DMS53 treated with DMSO at 0.1 percent for 48 hours (cell line): ENCODE results near the gene ADAP1.

Experiments
- DNase-seq: peaks from one replicate; lab custom pipeline; 2025; ENCODE audit not compliant: unreplicated experiment; lab: John Stamatoyannopoulos, UW

ADAP1 gene

DNA sequence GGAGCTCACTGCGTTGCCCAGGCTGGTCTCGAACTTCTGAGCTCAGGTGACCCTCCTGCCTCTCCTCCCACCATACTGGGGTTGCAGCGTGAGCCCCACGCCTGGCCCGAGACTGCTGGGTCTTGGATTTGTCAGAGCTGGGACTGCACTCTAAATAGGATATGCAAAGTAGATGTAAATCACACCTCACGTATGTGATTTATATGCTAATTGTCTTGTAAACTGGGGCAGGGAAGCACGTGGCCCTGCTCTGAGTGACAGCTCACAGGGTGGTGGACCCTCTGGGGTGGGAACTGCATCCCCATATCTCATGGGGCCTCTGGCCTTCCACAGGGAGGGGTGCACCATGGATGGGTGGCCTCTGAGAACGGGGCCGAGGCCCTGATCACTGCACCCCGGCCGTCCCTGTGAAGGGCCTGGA is 44.0 kb downstream of the ADAP1 start:
- DNase-seq, result no peak

DNA sequence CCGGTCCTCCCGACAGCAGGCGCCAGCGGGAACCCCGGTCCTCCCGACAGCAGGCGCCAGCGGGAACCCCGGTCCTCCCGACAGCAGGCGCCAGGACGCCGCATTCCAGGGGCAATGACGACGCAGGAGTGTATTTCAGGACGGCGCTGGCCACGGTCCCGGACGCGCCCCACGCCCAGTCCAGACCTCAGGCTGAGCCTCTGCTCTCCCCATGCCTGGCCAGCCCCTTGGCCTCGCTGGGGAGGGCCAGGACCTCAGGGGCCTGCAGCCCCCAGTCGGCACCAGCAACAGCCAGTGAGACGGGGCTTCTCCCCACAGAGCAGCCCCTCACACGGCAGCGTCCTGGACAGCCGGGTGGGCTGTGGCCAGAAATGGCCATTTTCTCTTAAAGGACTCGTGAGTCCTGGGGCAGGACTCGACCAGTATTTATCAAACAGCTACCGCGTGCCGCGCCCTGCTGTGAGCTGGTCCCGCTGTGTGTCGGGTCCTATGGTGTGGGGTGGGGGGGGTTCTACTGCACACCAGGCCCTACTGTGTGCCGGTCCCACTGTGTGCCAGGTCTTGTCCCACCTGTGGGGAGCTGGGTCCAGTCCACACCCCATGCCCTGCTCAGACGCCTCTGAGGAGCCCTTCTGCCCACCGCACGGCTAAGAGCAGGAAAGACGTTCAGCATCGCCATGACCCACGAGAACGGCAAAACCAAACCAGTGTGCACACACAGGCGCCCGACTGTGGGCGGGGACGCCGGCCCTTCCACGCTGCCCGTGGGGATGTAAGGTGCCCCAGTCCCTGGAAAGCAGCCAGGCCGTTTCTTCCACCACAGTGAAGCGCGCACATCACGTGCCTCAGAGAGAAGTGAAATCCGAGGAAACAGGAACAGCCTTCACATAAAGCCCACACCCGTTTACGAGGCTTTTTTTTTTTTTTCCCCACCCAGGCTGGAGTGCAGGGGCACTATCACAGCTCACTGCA is 44.8 kb downstream of the ADAP1 start:
- DNase-seq, result no peak

DNA sequence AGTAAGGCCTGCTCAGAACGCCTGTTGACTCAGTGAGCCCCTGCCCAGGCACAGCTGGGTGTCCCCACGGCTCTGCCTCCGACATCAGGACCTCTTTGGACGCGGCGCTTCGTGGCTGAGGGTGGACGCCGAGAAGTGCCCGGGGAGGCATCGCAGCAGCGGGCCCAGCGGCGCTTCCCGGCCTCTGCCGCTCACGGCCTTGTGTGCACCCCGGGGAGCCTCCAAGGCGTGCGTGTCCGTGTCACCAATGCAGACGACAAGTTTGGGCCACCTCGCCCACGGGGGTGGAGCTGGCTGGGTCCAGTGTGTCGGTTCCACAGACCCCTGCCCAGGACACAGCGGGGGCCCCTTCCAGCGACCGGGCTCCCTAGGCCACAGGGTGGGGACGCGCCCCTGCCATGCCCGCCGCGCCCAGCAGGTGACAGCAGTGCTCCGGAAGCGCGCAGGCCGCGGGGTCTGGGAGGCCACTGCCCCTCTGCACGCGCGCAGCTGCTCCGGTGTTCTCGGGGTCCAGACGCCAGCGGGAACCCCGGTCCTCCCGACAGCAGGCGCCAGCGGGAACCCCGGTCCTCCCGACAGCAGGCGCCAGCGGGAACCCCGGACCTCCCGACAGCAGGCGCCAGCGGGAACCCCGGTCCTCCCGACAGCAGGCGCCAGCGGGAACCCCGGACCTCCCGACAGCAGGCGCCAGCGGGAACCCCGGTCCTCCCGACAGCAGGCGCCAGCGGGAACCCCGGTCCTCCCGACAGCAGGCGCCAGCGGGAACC is 45.7 kb downstream of the ADAP1 start:
- peak; percentile 7 for DNase-seq

DNA sequence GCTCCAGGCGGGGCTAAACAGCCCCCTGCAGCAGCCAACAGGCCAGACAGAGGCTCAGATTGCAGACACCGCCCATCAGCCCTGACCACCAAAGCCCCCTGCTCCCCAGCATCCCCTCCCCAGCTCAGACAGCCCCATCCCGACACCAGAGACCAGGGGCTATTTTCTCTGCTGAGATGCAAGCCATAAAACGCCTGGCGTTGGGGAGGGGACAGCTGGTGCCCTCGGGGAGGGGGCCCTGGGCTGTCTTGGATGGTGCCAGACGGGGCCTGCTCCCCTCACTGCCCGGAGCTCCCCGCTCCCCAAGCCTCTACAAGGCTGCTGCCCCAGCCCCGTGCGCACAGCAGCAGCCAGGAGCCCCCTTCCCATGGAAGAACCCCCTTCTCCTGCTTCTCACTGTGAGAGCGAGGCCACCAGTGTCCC is 46.3 kb downstream of the ADAP1 start:
- DNase-seq, result no peak

DNA sequence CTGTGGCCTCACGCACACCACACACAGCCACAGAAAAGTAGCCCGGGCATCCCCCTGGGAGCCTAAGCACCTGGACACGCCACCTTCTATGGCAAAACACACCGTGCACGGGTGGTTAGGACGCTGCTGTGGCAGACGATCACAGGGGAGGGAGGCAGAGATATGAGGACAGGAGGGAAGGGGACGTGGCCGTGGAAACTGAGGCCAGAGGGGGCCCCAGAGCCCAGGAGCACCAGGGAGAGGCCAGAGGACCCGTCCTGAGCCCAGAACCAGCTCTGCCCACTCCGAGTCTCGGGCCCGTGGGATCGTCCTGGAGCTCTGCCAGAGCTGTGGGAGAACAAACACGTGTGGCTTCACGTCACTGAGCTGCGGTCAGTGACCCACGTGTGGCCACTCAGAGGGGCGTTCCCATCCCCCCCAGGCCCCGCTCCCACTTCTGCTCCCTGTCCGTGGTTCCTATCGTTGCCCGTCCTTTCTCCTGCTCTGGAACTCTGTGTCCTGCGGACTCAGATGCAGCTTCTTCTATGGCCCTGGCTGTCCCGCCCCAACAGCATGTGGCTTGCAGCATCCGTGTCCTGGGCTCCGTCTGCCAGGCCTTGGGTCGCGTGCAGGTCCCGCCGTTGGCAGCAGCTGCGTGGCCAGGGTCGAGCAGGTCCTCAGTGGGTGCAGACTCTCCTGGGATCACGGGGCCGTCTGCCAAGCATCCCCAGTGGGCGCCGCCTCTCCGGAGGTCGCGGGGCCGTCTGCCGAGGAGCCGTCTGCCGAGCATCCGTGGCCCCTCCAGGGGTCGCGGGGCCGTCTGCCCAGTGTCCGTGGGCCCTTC is 47.1 kb downstream of the ADAP1 start:
- DNase-seq, result no peak

DNA sequence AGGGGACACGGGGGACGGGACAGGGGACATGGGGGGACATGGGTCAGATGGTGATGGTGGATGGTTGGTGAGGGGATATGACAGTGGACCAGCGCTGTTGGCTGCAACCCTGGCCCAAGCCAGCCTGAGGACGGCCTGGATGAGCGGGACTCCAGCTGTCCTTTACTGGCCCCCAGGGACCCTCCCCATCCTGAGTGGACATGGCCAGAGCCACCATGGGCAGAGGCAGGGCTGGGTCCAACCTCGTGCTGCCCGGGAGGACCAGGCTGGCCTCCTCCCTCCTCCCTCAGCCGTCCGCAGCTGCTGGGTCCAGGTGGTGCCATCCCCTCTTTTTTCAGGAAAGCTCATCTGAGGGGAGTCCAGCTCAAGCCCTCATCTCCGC is 47.7 kb downstream of the ADAP1 start:
- no peak for DNase-seq

DNA sequence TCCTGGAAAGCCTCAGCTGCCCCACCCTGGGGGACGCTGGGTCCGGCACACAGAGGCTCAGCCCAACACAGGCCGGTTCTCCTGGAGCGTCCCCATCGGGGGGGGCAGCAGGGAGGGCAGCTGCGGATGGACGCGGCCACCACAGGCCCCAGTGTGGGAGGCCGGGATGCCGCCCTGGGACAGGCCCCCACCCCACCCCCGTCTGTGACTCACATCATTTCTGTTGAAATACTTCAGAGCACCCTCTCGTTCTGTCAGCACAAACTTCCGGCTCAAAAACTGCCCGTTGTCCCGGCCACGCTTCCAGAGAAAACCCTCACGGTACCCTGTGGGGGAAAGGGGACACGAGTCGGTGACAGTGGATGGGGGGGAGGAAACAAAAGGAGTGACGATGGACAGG is 49.6 kb downstream of the ADAP1 start:
- no peak for DNase-seq

DNA sequence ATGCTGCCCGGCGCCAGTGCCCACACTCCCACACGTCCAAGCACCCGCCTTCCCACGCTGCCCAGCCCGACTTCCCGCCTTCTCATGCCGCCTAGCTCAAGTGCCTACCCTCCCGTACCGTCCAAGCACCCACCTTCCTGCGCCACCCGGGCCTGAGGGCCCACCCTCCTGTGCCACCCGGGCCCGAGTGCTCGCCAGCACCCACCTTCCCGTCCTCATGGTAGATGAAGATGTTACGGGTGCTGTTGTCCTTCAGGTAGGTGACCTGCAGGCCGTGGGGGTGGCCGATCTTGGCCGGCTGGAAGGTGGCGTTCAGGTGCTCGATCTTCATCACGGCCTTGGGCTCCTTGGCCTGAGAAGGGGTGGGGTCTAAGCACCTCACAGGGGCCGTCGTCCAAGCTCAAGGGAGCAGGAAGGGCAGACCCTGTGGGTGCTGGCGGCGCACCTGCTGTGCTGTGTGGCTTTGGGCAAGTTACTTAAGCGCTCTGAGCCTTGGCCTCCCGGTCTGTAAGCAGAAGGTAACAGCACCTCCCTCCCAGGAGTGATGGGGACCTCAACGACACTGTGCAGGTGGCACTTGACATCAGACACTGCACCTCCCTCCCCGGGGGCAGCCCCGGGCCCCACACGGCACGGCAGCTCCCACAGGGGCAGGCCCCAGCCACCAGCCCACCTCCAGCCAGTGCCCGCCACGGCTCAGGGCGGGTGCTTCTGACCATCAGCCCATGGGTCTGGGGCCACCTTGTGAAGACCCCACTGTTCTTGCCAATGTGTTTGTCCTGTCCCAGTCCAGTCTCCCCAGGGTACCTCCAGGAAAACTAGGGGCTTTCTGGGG is 50.3 kb downstream of the ADAP1 start:
- DNase-seq, result no peak

DNA sequence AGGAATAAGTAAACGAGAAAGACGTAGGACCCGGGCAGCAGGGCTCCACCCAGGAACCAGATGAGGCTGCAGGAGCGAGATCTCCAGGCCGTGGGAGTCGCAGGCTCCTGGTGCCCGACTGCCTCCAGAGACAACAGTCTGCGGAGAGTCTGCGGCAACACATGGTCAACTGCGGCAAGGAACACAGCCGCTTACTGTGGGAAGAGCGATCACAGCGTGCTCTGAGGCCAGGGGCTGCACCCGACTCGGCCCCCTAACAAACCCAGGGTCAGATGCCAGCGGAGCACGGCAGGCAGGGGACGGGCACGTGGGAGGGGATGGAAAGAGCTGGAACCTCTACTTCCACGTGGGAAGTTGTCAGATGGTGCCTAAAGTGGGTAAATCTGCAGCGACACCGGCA is 51.5 kb downstream of the ADAP1 start:
- DNase-seq, result no peak

DNA sequence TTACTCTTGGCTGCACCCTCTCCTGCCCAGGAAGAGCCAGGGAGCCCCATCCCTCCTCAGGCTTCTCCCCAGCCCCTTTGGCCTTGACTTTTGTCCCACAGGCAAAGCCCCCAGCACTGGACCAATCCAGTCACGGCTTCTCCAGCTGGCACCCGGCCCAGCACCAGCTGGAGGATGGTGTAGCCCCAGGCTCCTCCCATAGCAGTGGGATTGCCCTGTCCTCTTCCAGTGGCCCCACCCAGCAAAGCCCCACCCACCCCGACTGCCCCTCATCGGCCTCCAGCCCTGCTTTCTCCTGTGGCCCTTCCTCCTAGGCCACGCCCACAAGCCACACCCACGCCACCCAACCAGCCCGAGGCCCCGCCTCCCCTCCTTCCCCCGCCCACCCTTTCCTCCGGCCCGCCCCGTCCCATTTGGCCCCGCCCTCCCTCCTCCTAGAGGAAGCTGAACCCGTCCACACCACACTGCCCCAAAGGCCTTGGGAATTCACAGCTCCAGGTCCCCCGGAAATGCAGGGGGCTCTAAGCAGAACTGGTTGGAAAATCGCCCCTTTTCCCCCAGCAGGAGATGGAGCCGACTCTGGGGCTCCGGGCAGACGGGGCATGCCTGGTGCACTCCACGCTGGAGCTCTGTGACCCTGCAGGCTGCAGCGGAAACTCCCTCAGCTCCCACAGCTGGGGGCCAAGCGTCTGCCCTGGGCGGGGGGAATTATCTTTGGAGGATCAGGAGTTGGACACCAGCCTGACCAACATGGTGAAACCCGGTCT is 52.9 kb downstream of the ADAP1 start:
- no peak for DNase-seq

DNA sequence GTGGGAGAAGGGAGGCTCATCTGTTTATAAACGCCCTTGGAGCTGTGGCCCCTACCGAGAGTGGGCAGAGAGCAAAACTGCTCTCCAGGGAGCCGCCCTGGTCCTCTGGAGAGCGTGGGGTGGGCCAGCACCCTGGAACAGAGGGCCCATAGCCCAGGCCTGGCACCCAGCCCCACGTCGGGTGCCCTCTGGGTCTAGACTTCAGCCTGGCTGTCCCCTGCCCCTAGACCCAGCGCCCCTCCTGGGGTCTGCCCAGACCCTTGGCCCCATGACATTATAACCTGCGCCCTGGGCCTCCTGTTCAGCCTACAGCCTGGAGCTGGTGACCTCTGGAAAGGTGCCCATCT is 53.5 kb downstream of the ADAP1 start:
- DNase-seq, result no peak

DNA sequence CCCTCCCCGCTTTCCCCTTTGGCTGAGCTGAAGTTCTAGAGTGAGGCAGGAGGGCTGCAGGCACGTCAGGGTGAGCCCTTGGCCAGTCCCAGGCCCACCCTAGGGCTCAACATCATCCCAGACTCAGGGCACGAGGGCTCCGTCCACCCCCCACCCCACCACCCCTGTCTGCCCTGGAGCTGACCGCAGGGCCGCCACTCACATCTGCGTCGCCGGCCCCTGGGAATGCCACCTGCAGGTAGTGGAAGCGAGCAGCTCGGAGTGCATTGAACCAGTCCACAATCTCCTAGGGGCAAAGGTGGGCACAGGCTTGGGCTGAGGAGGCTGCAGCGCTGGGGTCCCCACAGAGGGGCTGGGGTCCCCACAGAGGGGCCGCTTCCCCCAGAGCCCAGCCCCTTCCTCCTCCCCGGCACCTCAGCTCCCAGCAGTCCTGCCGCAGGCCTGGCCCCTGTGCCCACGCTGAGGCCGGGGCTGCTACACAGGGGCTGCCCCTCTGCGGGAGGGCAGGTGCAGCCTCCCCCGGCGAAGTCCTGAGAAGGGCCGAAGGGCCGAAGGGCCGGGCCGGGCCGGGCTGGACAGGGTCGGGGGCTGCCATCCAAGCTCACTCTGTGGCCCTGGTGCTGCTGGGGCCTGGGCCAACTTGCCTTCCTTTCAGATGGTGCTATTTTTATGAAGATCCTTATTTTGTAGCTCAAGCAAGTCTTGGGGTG is 54.0 kb downstream of the ADAP1 start:
- DNase-seq, result no peak

DNA sequence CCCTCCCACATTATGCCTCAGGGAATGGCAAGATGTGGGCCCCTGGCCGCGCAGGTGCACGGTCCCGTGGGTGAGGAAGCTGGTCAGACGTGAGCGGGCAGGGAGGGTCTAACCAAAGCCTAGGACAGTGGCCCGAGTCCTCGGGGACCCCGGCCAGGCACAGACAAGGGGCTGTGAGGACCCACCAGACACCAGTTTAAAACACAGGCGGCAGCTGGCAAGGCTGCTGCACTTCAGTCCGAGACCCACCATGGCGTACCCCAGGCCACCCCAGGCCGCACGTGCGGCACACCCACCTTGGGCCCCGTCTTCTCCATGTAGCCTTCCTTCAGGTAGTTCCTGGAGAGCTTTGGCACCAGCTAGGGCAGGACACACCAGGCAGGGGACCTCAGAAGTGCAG is 54.7 kb downstream of the ADAP1 start:
- no peak for DNase-seq

DNA sequence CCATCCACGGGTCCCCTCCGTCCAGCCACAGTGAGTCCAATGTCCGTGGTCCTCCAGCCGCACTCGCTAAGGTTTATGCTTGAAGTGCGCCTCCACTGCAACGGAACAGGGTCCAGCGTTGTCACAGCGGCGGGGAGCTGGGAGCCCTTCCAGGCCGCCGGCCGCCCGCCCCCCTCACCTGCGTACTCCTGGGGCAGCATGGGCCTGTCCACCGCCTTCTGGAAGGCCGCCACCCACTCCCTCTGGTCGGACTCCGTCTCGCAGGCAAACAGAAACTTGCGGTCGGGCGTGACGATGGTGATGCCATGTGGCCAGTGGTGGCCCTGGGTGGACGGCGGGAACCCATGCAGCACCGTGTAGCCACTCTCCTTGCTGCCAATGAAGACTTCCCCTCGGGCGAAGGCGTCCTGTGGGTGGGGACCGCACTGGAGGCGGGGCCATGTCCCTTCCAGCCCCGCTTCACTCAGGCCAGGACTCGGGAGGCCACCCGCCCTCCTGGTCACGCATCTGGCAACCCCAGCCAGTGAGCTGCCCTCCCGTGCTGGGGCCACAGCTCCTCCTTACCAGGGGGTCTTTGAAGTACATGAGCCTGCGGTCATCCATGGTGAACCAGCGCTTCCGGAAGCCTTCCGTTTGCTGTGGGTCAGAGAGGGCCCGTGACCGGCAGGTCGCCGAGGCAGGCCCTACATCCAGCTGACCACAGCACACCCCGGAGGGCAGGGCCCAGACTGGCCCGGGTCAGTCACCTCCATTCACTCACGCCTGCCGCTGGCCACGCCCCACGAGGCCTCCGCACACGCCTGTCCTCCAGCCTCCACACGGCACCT is 55.4 kb downstream of the ADAP1 start:
- no peak for DNase-seq

DNA sequence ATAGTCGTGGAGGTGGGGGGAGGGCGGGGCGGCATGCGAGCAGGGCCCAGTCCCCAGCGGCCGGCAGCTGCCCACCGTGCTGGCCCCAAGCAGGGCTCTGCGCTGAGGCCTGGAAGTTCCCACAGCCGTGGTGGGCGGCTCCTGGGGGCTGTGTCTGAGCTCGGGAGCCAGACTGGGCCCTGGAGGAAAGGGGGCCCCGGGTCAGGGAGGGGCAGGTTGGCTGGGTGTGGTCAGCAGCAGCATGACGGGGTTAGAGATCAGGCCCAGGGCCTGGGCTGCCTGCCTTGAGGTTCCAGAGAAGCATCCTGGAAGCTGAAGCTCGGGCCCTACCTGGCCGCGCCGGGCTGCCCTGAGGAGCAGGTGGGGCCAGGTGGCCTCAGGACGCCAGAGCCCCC is 56.0 kb downstream of the ADAP1 start:
- no peak for DNase-seq

DNA sequence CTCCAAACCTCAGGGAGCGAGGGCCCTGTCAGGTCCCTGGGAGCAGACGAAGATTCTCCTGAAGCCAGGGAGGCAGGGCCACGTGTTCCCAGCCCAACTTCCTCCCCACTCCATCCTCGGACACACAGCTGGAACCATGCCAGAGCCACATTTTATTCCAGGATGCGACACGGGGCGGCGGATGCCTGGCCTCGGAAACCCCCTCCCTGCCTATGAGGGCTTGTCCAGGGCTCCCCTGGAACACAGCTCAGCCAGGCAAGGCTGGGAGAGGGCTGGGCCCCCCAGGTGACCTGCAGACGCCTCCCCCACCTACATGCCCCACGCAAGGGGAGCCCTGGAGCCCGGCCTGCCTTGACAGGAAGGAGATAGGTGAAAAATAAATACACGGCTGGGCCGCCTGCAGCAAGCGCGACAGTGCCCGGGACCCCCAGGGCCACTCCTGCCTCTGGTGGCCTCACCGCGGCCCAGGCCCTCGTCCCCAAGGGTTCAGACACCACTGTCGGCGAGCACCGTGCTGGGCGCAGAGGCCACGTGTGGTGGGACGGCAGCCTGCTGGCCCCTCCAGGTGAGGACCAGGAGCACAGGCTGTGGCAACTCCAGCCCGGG is 56.6 kb downstream of the ADAP1 start:
- DNase-seq, result no peak

DNA sequence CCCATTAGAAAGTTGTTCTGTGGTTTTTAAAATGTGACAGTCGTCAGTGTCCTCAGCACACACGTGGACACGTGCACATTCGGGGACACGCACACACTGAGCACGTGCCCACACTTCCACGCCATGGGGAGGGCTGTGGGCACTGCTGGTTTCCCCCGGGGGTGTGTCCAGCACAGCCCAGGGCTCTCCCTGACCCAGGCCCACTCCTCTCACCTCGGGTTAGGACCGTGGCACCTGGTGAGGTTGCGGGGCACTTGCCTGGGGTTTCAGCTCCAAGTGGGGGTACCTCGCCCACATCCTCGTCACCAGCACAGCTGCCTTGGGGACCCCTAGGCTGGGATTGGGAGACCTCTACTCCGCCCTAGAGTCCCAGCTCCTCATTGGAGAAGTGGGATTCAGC is 57.4 kb downstream of the ADAP1 start:
- DNase-seq, result no peak
